Superior temporal gyrus (tissue), 1 donor: Measurements from ENCODE around the gene MYD88.

Experiments
- DNase-seq: peaks from one replicate; pipeline ENCODE4 v3.0.0-alpha.2; 2016; ENCODE audit errors: extremely low spot score

MYD88 gene

GRCh38 chr3:38165722-38166387 is 27.4 kb downstream of the MYD88 start:
- no peak for DNase-seq

DNA sequence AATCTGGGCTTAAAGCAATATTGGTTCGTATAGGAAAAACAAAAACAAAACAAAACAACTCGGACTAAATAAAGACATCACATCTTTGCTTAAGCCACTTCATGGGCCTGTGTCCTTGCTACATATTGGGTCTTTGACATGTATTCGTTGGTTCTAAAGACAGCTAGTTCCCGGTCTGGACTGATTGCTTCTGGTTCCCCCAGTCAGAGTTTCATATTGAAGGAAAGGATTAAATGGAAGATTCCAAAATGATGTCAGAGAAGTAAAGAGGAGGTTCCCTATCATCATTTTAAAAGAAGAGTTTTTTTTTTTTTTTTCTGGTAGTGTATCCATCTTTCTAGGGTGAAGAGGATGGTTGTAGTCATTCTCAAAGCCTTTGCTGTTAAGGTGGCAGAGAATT is 29.1 kb downstream of the MYD88 start:
- no peak for DNase-seq

- no peak for DNase-seq
Measured at GRCh38 chr3:38168151-38169026, 29.9 kb downstream of the MYD88 start.

DNA sequence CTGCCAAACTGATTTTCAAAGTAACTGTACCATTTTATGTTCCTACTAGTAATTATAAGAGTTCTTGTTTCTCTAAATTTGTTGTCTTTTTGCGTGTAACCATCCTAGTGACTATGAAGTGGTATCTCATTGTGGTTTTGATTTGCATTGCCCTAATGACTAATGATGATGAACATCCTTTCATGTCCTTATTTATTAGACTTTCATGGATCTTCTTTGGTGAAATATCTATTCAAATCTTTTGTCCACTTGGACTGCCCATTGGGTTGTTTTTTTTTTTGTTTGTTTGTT is 30.5 kb downstream of the MYD88 start:
- DNase-seq: no peak

DNA sequence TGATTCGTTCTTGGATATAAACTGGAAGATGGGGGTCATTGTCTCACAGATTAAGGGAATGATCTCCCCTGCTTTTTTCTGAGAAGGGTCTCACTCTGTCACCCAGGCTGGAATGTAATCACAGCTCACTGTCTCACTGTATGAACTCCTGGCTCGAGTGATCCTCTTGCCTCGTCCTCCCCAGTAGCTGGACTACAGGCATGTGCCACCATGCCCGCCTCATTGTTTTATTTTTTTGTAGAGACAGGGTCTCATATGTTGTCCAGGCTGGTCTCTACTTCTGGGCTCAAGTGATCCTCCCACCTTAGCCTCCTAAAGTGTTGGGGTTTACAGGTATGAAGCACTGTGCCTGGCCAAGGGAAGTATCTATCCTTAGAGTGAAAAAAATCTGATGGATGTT is 32.3 kb downstream of the MYD88 start:
- no peak for DNase-seq

- no peak for DNase-seq
Measured at GRCh38 chr3:38171622-38172021, 33.2 kb downstream of the MYD88 start.

- DNase-seq: no peak
Measured at GRCh38 chr3:38173834-38174418, 35.5 kb downstream of the MYD88 start.

GRCh38 chr3:38177181-38177580 is 38.7 kb downstream of the MYD88 start:
- DNase-seq: no peak

DNA sequence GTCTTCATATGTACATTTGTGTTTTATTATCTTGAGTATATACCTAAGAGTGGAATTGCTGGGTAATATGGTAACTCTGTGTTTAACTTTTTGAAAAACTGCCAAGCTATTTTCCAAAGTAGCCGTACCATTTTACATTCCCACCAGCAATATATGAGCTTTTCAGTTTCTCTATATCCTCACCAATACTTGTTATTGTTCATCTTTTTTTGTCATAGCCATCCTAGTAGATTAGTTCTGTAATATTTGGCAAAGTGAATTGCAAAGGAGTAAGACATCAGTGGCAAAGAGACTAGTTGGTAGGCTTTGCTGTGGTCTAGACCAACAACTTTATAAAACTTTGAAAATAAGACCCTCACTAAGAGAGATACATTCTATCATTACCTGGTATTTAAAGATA is 48.3 kb downstream of the MYD88 start:
- no peak for DNase-seq

- DNase-seq: no peak
Measured at GRCh38 chr3:38190481-38190881, 52.0 kb downstream of the MYD88 start.
